Neural cell (in vitro differentiated cells): ENCODE measurements around the gene ODAD3. TPM values are rescaled to one million over a fixed set of nuclear protein-coding genes. Genes with fewer than 3 reads are reported as not detected.
A peak's percentile ranks its signal among the peaks of the same experiment; 100 is the strongest.

Experiments used
- H2AFZ ChIP-seq: fragments of 200-600, 300-800 bp; sonication (generic), shearing (Covaris generic); 2 replicates; pipeline ENCODE4 v1.6.0; 2014; ENCODE audit warnings: low read depth, mild to moderate bottlenecking, antibody characterized with exemption, low read length, moderate library complexity
- H3F3A ChIP-seq: fragments of 200-600 bp; shearing (Covaris generic); 2 replicates; pipeline ENCODE4 v1.6.1; 2016; ENCODE audit warnings: mild to moderate bottlenecking, moderate library complexity, mixed read lengths, antibody characterized with exemption, low read length; ENCODE audit not compliant: insufficient read depth, poor library complexity, severe bottlenecking
- H3K27ac ChIP-seq: fragments of 200-600, 300-800 bp; sonication (generic), shearing (Covaris generic); 2 replicates; pipeline ENCODE4 v1.5.1; 2014; ENCODE audit warnings: mild to moderate bottlenecking, low read length, moderate library complexity
- H3K27me3 ChIP-seq: fragments of 300-800, 200-600 bp; sonication (generic), shearing (Covaris generic); 2 replicates; pipeline ENCODE4 v1.6.0; 2014; ENCODE audit warnings: mild to moderate bottlenecking, low read depth, low read length, moderate library complexity; ENCODE audit not compliant: insufficient read depth
- H3K36me3 ChIP-seq: fragments of 300-800, 200-600 bp; sonication (generic), shearing (Covaris generic); 2 replicates; pipeline ENCODE4 v1.5.1; 2014; ENCODE audit warnings: mild to moderate bottlenecking, antibody characterized with exemption, low read length, moderate library complexity; ENCODE audit not compliant: insufficient read depth
- H3K4me2 ChIP-seq: fragments of 300-800, 200-600 bp; sonication (generic), shearing (Covaris generic); 2 replicates; pipeline ENCODE4 v1.6.0; 2014; ENCODE audit warnings: mild to moderate bottlenecking, low read length
- H3K4me3 ChIP-seq: fragments of 300-800, 200-600 bp; sonication (generic), shearing (Covaris generic); 2 replicates; pipeline ENCODE4 v1.5.1; 2014; ENCODE audit warnings: mild to moderate bottlenecking, low read length, moderate library complexity
- H3K79me2 ChIP-seq: fragments of 200-600 bp; shearing (Covaris generic); replicated peaks from 2 replicates; pipeline ENCODE4 v1.6.0; 2014; ENCODE audit warnings: mild to moderate bottlenecking, low read length, moderate library complexity; ENCODE audit not compliant: insufficient read depth
- H3K9ac ChIP-seq: fragments of 300-800, 200-600 bp; sonication (generic), shearing (Covaris generic); 2 replicates; pipeline ENCODE4 v1.6.1; 2016; ENCODE audit warnings: mild to moderate bottlenecking, low read length, mixed read lengths
- H3K9me2 ChIP-seq: fragments of 200-600 bp; shearing (Covaris generic); 2 replicates; pipeline ENCODE4 v1.6.1; 2016; ENCODE audit warnings: mild to moderate bottlenecking, low read length, mixed read lengths; ENCODE audit not compliant: insufficient read depth
- H3K9me3 ChIP-seq: fragments of 200-600, 300-800 bp; sonication (generic), shearing (Covaris generic); 2 replicates; pipeline ENCODE4 v1.6.1; 2016; ENCODE audit warnings: mild to moderate bottlenecking, mixed run types, low read length, moderate library complexity, mixed read lengths
- H4K20me1 ChIP-seq: fragments of 200-600 bp; shearing (Covaris generic); 2 replicates; pipeline ENCODE4 v1.6.1; 2016; ENCODE audit warnings: mild to moderate bottlenecking, mixed run types; ENCODE audit not compliant: insufficient read depth
- CTCF ChIP-seq: fragments of 450-650 bp; IDR thresholded peaks from 2 replicates; pipeline ENCODE4 v1.5.1; 2014; ENCODE audit warnings: antibody characterized with exemption, mild to moderate bottlenecking, moderate library complexity; ENCODE audit not compliant: poor library complexity, severe bottlenecking
- EP300 ChIP-seq: fragments of 450-650 bp; conservative IDR thresholded peaks from 2 replicates; pipeline ENCODE4 v1.6.1; 2014; ENCODE audit warnings: antibody characterized with exemption, mild to moderate bottlenecking, moderate library complexity; ENCODE audit not compliant: poor library complexity, severe bottlenecking
- EZH2 ChIP-seq: fragments of 200-600, 300-800 bp; shearing (Covaris generic), sonication (generic); IDR thresholded peaks from 2 replicates; pipeline ENCODE4 v1.6.1; 2014; ENCODE audit warnings: antibody characterized with exemption, low read length, borderline replicate concordance, mild to moderate bottlenecking; ENCODE audit not compliant: insufficient read depth, poor library complexity, severe bottlenecking
- MXI1 ChIP-seq: fragments of 450-650 bp; conservative IDR thresholded peaks from 2 replicates; pipeline ENCODE4 v1.6.1; 2014; ENCODE audit warnings: antibody characterized with exemption, mild to moderate bottlenecking; ENCODE audit not compliant: poor library complexity, severe bottlenecking
- POLR2AphosphoS5 ChIP-seq: IDR thresholded peaks from 2 replicates; pipeline ENCODE4 v1.6.1; 2012
- RAD21 ChIP-seq: fragments of 450-650 bp; conservative IDR thresholded peaks from 2 replicates; pipeline ENCODE4 v1.6.1; 2014; ENCODE audit warnings: antibody characterized with exemption, mild to moderate bottlenecking, moderate library complexity
- REST ChIP-seq: IDR thresholded peaks from 2 replicates; pipeline ENCODE4 v1.6.1; 2012; ENCODE audit warnings: borderline replicate concordance
- SMC3 ChIP-seq: fragments of 450-650 bp; conservative IDR thresholded peaks from 2 replicates; pipeline ENCODE4 v1.6.1; 2014; ENCODE audit warnings: antibody characterized with exemption, mild to moderate bottlenecking, moderate library complexity; ENCODE audit not compliant: poor library complexity
- TAF1 ChIP-seq: IDR thresholded peaks from 2 replicates; pipeline ENCODE4 v1.6.1; 2012; ENCODE audit warnings: low read depth
- polyA plus RNA-seq: library from polyadenylated mRNA; depleted of rRNA; stranded (reverse); fragments of >200 nt; gene quantifications from 2 replicates; pipeline ENCODE4 v1.2.3, GENCODE V29; 2014

Gene ODAD3
- polyA plus RNA-seq, 1 donor from 2014 or later: 3.4 TPM

GRCh38 chr19:11480715-11481533 lies 46.0 kb upstream of the ODAD3 start, which contains the start of gene ELAVL3:
Gene ELAVL3 (minus strand): TSS chr19:11481046. CDS start chr19:11480608, 438 bp downstream.
- Histone ChIP-seq H2AFZ (no peak within 1 kb of the TSS), H3K27ac (peak within 1 kb of the TSS; percentile 79)

More at GRCh38 chr19:11480715-11481533, 46.0 kb upstream of the ODAD3 start, which contains the start of gene ELAVL3:
- Histone ChIP-seq H3K4me2 (no peak within 1 kb of the TSS), H3K4me3 (peak within 1 kb of the TSS; percentile 93), H4K20me1 (no peaks in the 10 kb centered on the region), H3F3A (no peaks in the 10 kb centered on the region), H3K9me3 (no peaks in the 10 kb centered on the region), H3K9me2 (no peaks in the 10 kb centered on the region), H3K79me2 (peaks cover 44% of the 10 kb centered on the region), H3K36me3 (no peaks in the 10 kb centered on the region), H3K27me3 (no peaks in the 10 kb centered on the region), H3K9ac (peak within 1 kb of the TSS; percentile 95)
- TF ChIP-seq CTCF (peak; percentile 47), SMC3 (no peak), POLR2AphosphoS5 (peak; percentile 94), REST (peak; percentile 67), RAD21 (no peak), MXI1 (no peak), EZH2 (no peak), TAF1 (peak; percentile 81), EP300 (no peak)
